Muscle of arm (tissue), 12 donors: ENCODE data around the gene CLCF1. TPM values are rescaled to one million over a fixed set of nuclear protein-coding genes. Genes with fewer than 3 reads are reported as not detected.
A peak's percentile ranks its signal among the peaks of the same experiment; 100 is the strongest.
"Not testable (repeated sequence)": the region's sequence is repeated elsewhere in the genome, so short reads cannot be mapped to it uniquely, and the experiment has no call there.

Experiments used
- DNase-seq: peaks from one replicate; pipeline ENCODE4 v3.0.0-alpha.2; 2013
- polyA plus RNA-seq, 12 donors: library from polyadenylated mRNA; unstranded; fragments of 120-200 nt; gene quantifications; one replicate each; pipeline ENCODE4 v1.2.1, GENCODE V29; 2013; ENCODE audit not compliant: insufficient read length in 12 of 12

Gene CLCF1
- polyA plus RNA-seq, 12 donors, result 2.2 to 8.6 (median 3.2) TPM; not detected in 1

DNA sequence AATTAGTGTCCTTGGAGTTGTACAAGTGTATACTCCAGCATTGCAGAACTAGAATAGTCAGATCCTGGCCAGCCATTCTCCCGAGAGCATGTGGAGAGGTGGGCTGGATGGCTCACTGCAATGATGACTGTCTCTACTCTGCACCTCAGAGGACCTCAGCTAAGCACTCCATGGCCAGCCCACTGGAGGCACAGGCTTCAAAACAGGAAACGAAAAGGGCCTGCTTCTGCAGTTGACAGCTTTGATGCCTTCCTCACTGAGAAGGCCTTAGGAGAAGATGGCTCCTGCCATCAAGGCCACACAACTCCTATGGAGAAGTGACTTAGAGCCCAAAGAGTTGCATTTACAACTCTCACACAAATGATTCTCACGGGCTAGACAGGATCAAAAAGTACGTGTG, 29.1 kb downstream of the CLCF1 start:
- DNase-seq, result no peak

DNA sequence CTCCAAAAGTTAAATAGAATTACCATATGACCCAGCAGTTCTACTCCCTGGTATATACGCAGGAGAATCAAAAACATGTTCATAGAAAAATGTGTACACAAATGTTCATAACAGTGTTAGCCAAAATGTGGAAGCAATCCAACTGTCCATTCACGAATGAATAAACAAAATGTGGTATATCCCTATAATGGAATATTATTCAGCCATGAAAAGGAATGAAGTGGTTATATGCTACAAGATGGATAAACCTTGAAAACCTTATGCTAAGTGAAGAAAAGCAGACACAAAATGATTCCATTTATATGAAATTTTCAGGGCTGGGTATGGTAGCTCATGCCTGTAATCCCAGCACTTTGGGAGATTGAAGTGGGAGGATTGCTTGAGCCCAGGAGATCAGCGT, 36.1 kb downstream of the CLCF1 start:
- no peak for DNase-seq

DNA sequence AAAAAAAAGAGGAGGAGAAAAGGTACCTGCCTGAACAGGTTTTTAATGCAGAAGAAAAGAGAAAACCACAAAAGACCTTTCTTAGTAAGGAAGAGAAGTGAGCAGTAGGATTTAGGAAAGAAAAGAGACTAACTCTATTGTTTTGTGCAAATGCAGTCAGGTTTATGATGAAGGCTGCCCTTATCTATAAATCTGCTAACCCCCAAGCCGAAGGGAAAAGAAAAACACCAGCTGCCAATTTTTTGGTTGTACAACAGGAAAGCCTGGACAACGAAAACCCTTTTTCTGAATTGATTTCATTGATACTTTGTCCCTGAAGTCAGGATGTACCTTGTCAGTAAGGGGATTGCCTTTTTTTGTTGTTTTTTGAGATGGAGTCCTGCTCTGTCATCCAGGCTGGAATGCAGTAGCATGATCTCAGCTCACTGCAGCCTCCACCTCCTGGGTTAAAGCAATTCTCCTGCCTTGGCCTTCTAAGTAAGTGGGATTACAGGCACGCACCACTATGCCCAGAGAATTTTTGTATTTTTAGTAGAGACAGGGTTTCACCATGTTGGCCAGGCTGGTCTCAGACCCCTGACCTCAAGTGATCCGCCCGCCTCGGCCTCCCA, 41.2 kb downstream of the CLCF1 start:
- no peak for DNase-seq

DNA sequence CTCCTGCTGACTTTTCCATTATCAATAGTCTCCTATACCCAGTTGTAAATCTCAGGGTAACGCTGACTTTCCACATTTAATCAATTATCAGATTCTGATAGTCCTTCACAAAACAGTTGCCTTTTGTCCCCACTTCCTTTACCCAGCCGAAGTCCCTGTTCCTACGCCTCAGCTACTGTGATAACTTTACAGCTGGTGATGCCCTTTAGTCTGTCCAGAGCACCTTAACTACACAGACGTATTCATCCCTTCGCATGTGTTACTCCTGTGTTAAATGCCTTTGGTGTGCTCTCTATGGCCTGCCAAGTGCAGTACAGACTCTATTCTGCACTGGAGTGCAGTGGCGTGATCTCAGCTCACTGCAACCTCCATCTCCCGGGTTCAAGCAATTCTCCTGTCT, 49.9 kb downstream of the CLCF1 start:
- no peak for DNase-seq

DNA sequence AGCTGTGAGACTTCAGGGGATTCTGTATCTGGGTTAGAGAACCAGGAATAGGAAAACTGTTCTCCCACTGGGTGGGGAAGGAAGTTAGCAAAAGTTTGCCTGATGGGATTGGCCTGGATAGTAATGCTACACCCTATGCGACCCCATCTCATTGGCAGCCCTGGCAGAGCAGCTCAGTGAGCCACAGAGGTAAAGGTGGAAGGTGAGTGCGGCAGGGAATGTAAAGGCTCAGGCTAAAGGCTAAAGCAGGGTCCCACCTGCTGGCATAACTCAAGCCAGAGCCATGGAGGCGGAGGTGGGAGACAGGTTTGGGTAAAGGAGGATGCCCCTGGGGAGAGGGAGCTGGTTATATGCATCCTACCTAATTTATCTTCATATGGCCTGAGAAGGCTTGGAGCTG, 51.3 kb downstream of the CLCF1 start:
- DNase-seq, result no peak

DNA sequence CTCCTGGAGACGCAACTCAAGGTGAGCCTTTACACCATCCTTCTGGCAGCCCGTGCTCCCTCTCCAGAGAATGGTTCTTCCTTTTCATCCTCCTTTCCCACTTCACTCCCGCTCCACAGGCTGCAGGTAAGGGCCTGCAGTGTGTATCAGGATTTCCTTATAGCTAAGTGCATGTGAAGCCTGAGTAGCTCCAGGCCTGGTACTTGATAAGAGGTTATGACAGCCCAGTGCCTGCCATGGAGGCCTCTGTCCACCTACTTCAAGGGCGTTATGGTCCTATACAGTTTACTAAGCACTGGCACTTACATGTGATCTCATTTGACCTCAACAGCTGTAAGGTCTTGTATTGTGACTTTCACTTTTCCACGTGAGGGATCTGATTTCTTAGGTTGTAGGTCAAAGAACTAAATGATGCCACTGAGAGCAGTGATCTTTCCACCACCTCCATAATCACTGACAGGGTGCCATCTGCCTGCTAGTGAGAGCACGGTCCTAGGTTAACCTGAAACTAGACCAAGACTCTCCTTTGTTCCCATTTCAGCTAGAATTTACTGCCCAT, 52.0 kb downstream of the CLCF1 start:
- no peak for DNase-seq

DNA sequence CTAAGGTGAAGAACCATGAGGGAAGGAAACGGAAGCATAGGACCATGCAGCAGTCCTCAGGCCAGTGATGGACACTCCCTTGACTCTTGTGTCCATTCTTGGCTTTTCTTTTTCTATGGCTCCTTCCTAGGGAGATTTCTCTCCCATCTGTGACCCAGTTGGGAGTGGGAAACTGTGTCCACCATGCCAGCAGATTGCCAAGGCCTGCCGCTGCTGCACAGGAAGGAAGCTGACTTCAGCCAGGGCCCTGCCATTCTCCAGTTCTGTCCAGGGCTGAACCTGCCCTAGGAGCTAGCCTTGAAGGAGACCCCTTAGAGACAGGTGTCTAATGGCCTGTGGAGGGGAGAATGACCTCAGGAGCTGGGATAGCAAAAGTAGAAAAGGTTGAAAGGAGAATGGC, 52.7 kb downstream of the CLCF1 start:
- DNase-seq, result no peak

DNA sequence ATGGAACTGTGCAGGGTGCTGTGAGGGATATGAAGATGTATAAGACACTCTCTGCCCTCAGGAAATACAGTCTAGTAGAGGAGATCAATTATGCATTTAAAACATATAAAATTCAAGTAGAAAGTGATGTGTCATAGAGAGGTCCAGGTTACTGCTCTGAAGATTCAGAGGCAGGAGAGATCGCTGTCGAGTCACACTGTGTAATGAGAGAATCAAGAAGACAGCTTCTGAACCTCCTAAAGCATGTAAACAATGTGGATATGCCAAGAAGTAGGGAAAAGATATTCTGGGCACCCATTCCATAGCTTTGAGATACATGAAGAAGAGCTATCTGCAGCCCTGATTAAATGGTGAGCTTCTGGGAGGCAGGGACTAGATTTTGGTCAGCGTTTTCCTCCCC, 53.4 kb downstream of the CLCF1 start:
- no peak for DNase-seq

DNA sequence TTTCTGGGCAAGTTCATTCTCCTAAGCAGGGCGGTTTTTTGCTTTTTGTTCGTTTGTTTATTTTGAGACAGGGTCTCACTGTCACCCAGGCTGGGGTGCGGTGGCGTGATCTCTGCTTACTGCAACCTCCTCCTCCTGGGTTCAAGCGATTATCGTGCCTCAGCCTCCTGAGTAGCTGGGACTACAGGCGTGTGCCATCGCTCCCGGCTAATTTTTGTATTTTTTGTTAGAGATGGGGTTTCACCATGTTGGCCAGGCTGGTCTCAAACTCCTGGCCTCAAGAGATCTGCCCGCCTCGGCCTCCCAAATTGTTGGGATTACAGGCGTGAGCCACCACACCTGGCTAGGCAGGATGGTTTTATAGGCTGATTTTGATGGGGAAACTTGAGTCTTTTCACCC, 54.5 kb downstream of the CLCF1 start:
- DNase-seq, result not testable (repeated sequence)

DNA sequence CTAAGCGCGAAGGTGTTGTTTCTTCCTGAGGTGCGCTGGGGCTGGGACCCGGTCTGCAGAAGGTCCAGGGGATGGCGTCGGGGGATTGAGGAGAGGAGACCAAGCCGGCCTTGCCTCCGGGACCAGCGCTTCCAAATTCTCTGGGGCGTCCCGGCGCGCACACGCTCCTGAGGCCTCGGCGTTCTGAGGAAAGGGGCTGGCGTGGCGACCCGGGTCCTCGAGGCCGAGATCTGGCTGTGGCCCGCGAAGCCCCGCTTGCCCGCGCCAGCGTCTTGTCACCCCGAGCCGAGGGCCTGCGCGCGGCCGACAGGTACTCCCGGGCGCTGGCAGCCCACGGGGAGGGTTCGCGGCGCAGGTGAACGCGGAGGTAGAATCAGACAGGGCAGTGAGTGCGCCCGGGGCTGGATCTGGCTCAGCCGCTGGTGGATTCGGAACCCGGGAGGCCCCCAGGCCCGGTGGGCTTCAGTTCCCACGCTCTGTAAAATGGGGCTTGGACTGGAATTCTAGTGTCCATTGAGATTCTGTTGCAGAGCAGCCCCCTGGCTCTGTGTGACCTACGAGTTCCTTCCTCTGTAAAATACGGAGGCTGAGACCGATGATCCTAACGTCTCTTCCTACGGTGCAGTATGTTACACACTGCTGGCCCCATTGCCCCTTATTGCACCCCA, 55.4 kb downstream of the CLCF1 start:
- DNase-seq, result no peak

DNA sequence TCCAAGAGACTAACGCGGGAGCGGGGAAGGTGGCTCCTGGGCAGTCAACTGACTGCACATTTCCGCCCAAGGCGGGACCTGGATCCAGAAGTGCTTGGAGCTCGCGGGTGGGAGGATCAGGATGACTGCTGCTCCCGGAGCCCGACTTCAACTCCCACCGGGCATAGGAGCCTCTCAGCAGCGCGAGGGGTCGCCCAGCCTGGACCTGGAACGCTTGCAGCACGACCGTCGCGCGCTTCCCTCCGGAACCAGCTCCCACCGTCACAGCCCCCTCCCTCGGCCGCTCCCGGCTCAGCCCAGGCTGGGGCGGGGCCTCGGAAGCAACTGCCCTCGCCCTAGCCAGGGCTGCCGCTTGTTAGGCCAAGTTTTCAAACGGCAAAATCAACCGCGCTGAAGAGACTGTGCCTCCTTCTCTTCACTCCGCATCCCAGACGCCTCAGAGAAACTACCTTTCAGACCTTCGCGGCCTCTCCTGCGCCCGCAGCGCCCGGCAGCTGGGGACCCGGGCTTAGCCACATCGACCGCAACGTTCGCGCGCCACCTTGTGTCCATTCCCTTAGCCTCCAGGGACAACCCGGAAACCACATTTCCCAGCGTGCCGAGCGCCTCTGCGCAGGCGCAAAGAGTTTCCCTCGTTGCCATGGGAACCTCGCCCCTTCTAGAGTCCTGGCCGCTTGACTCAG, 56.1 kb downstream of the CLCF1 start:
- DNase-seq, result peak; percentile 99

DNA sequence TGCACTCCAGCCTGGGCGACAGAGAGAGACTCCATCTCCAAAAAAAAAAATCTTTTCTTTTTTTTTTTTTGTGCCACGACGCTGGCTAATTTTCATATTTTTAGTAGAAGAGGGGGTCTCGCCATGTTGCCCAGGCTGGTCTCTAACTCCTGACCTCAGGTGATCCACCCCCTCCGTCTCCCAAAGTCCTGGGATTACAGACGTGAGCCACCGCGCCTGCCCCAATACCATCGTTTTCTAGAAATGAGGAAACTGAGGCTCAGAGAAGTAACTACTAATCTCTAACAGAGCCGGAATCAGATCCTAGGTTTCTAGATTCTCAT, 56.6 kb downstream of the CLCF1 start:
- no peak for DNase-seq

DNA sequence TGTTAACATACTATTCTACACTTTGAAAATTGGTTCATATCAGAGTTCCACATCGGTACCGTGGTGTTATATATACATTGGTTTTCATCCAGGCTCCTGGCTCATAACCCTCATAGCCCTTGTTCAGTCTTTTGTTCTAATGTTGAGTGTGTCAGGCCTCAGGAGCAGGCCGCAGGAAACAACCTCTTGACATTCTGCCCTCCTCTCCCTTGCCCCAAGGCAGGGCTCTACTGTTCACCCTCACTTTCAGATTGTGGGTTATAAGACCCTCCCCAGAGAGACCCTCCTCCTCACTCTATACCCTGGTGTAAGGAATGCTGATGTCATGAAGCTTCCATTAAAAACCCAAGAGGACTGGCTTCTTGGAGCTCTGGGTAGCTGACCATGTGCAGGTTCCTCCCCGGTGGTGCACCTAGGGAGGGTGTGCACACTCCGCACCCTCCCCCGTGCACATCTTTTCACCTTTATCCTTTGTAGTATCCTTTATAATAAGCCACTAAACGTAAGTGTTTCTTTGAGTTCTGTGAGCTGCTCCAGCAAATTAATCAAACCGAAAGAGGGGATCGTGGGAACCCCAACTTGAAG, 58.0 kb downstream of the CLCF1 start:
- no peak for DNase-seq

DNA sequence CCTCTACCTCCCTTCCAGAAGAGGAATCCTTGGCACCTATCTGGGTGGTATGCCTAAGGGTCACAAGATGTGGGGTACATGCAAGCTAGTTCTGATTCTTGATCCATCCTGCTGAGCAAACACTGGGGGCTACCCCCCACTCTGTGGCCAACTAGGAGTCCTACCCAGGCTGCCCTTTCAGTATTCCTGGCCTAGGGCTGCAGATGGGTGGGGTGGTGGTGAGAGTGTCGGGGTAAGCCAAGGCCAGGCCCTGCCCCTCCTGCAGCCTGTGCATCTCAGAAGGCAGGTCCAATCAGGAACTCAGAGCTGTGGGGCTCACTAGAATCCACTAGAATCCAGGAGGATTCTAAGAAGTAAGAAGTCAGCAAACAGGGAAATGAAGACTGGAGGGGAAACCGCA, 59.2 kb downstream of the CLCF1 start:
- DNase-seq, result no peak

Other genes starting within 250 kb of the CLCF1 start
- 10 to 100 TPM in 11 of 12 donors, not detected in 1; 40.2 to 56.4 (median 48.0) TPM for gene GRK2, start 107.1 kb downstream of the CLCF1 start, polyA plus RNA-seq
- 10 to 100 TPM in 11 of 12 donors, not detected in 1; 18.8 to 47.7 (median 24.5) TPM for gene ANKRD13D, start 84.3 kb downstream of the CLCF1 start, polyA plus RNA-seq
- gene SSH3, start 70.1 kb downstream of the CLCF1 start, polyA plus RNA-seq, result 10 to 100 TPM in 11 of 12 donors, not detected in 1; 11.8 to 24.5 (median 15.3) TPM
- gene POLD4, start 20.1 kb downstream of the CLCF1 start, polyA plus RNA-seq, result 10 to 100 TPM in 11 of 12 donors, not detected in 1; 19.0 to 36.9 (median 25.9) TPM
- 10 to 100 TPM in 3 of 12 donors, 1 to 10 TPM in 8, not detected in 1; 6.6 to 34.1 (median 8.0) TPM for gene RAD9A, start 18.4 kb upstream of the CLCF1 start, polyA plus RNA-seq
- gene PPP1CA, start 28.3 kb upstream of the CLCF1 start, polyA plus RNA-seq, result 100 to 1,000 TPM in 8 of 12 donors, 10 to 100 TPM in 3, not detected in 1; 92.1 to 180 (median 109) TPM
- gene TBC1D10C, start 30.5 kb upstream of the CLCF1 start, polyA plus RNA-seq, result 1 to 10 TPM in 11 of 12 donors, not detected in 1; 2.1 to 9.2 (median 4.4) TPM
- 10 to 100 TPM in 11 of 12 donors, not detected in 1; 23.9 to 76.7 (median 53.6) TPM for gene CARNS1, start 42.1 kb upstream of the CLCF1 start, polyA plus RNA-seq
- gene RPS6KB2, start 54.9 kb upstream of the CLCF1 start, polyA plus RNA-seq, result 10 to 100 TPM in 11 of 12 donors, not detected in 1; 29.4 to 60.0 (median 32.1) TPM
- gene PTPRCAP, start 64.1 kb upstream of the CLCF1 start, polyA plus RNA-seq, result 1 to 10 TPM in 4 of 12 donors, under 1 TPM in 6, not detected in 2; 0.50 to 7.2 (median 0.84) TPM
- gene CORO1B, start 69.9 kb upstream of the CLCF1 start, polyA plus RNA-seq, result 10 to 100 TPM in 11 of 12 donors, not detected in 1; 20.0 to 56.3 (median 24.2) TPM
- gene GPR152, start 79.1 kb upstream of the CLCF1 start, polyA plus RNA-seq, result not detected
- 1 to 10 TPM in 5 of 12 donors, under 1 TPM in 5, not detected in 2; 0.41 to 1.7 (median 1.0) TPM for gene CABP4, start 81.8 kb upstream of the CLCF1 start, polyA plus RNA-seq
- 10 to 100 TPM in 11 of 12 donors, not detected in 1; 35.2 to 73.5 (median 46.2) TPM for gene TMEM134, start 95.7 kb upstream of the CLCF1 start, polyA plus RNA-seq
- gene AIP, start 109.4 kb upstream of the CLCF1 start, polyA plus RNA-seq, result 10 to 100 TPM in 11 of 12 donors, not detected in 1; 33.7 to 50.2 (median 41.7) TPM
- gene PITPNM1, start 131.8 kb upstream of the CLCF1 start, polyA plus RNA-seq, result 10 to 100 TPM in 2 of 12 donors, 1 to 10 TPM in 9, not detected in 1; 4.7 to 52.6 (median 6.4) TPM
- 10 to 100 TPM in 11 of 12 donors, not detected in 1; 12.7 to 27.8 (median 16.3) TPM for gene CDK2AP2, start 134.6 kb upstream of the CLCF1 start, polyA plus RNA-seq
- not detected for gene CABP2, start 149.8 kb upstream of the CLCF1 start, polyA plus RNA-seq
- gene GSTP1, start 210.2 kb upstream of the CLCF1 start, polyA plus RNA-seq, result 100 to 1,000 TPM in 11 of 12 donors, not detected in 1; 195 to 377 (median 251) TPM
- 100 to 1,000 TPM in 10 of 12 donors, 10 to 100 TPM in 1, not detected in 1; 99.7 to 247 (median 131) TPM for gene NDUFV1, start 233.3 kb upstream of the CLCF1 start, polyA plus RNA-seq